HEK293 (cell line): ENCODE measurements around the gene ZNF438.

Experiments used
- CTCF ChIA-PET: fragments of 350-600 bp; formaldehyde crosslinking; extraction: SDS; loops from one replicate; lab custom pipeline; 2021; ENCODE audit warnings: antibody characterized with exemption; lab: Yijun Ruan, JAX
- POLR2A ChIA-PET: fragments of 300-600 bp; formaldehyde crosslinking; extraction: SDS; loops from one replicate; lab custom pipeline; 2020; ENCODE audit warnings: antibody characterized with exemption, inconsistent platforms; lab: Yijun Ruan, JAX
- H3K27ac ChIP-seq: fragments of 200-500 bp; sonication (Bioruptor generic); 2 replicates; pipeline ENCODE4 v1.5.1; 2014; ENCODE audit warnings: low read depth, low read length, control low read depth, inconsistent platforms; ENCODE audit errors: extremely low read depth
- H3K36me3 ChIP-seq, 2 experiments: fragments of 200-500 bp in 1 of 2; sonication (Bioruptor generic) in 1 of 2; 1 replicate in 1 of 2; 2 replicates in 1 of 2; pipeline ENCODE4 v1.5.1; 2014 to 2017; ENCODE audit warnings: inconsistent platforms in 2 of 2, low read length in 2 of 2; ENCODE audit not compliant: control insufficient read depth in 2 of 2, insufficient read depth in 1 of 2
- H3K4me1 ChIP-seq: fragments of 200-500 bp; sonication (Bioruptor generic); 2 replicates; pipeline ENCODE4 v1.5.1; 2014; ENCODE audit warnings: mild to moderate bottlenecking, low read length, inconsistent platforms; ENCODE audit not compliant: control insufficient read depth, insufficient read depth
- H3K4me3 ChIP-seq: 2 replicates; pipeline ENCODE4 v1.5.1; 2011; ENCODE audit warnings: low read depth, mild to moderate bottlenecking, control low read depth, low read length, moderate library complexity
- H3K9me3 ChIP-seq: fragments of 200-500 bp; sonication (Bioruptor generic); 2 replicates; pipeline ENCODE4 v1.5.1; 2014; ENCODE audit warnings: low read depth, low read length, inconsistent platforms; ENCODE audit not compliant: control insufficient read depth, insufficient read depth
- GLI4 ChIP-seq: fragments of 450-650 bp; formaldehyde crosslinking; IDR thresholded peaks from 2 replicates; pipeline ENCODE4 v1.5.1; 2016; ENCODE audit warnings: missing biosample characterization, missing genetic modification characterization
- HOXA7 ChIP-seq: sonication (generic); formaldehyde crosslinking; IDR thresholded peaks from 2 replicates; pipeline ENCODE4 v1.8.1; 2022; ENCODE audit warnings: missing genetic modification reagents, borderline replicate concordance
- KLF9 ChIP-seq: fragments of 450-650 bp; formaldehyde crosslinking; IDR thresholded peaks from 2 replicates; pipeline ENCODE4 v1.5.1; 2016; ENCODE audit warnings: missing biosample characterization, missing genetic modification characterization, low read depth
- PATZ1 ChIP-seq: fragments of 450-650 bp; formaldehyde crosslinking; IDR thresholded peaks from 2 replicates; pipeline ENCODE4 v1.5.1; 2016; ENCODE audit warnings: missing biosample characterization, missing genetic modification characterization
- RBAK ChIP-seq: fragments of 450-650 bp; formaldehyde crosslinking; IDR thresholded peaks from 2 replicates; pipeline ENCODE4 v1.5.1; 2016; ENCODE audit warnings: missing biosample characterization, missing genetic modification characterization
- REPIN1 ChIP-seq: fragments of 450-650 bp; formaldehyde crosslinking; IDR thresholded peaks from 2 replicates; pipeline ENCODE4 v1.5.1; 2017; ENCODE audit warnings: missing biosample characterization, missing genetic modification characterization, low read depth
- ZBTB48 ChIP-seq: fragments of 450-650 bp; formaldehyde crosslinking; IDR thresholded peaks from 2 replicates; pipeline ENCODE4 v1.5.1; 2016; ENCODE audit warnings: missing biosample characterization, missing genetic modification characterization
- ZBTB7A ChIP-seq: fragments of 450-650 bp; formaldehyde crosslinking; IDR thresholded peaks from 2 replicates; pipeline ENCODE4 v1.5.1; 2016; ENCODE audit warnings: low read depth, missing biosample characterization, missing genetic modification characterization
- ZNF10 ChIP-seq: fragments of 450-650 bp; formaldehyde crosslinking; IDR thresholded peaks from 2 replicates; pipeline ENCODE4 v1.5.1; 2017; ENCODE audit warnings: missing biosample characterization, missing genetic modification characterization
- ZNF114 ChIP-seq: fragments of 450-650 bp; formaldehyde crosslinking; IDR thresholded peaks from 2 replicates; pipeline ENCODE4 v1.5.0; 2017; ENCODE audit warnings: missing biosample characterization, missing genetic modification characterization
- ZNF155 ChIP-seq: fragments of 450-650 bp; formaldehyde crosslinking; IDR thresholded peaks from 2 replicates; pipeline ENCODE4 v1.5.1; 2016; ENCODE audit warnings: missing biosample characterization, missing genetic modification characterization
- ZNF274 ChIP-seq, 2 experiments: fragments of 200-500 bp in 1 of 2; fragments of 450-650 bp in 1 of 2; sonication (Bioruptor generic) in 1 of 2; formaldehyde crosslinking in 1 of 2; IDR thresholded peaks; 2 replicates each; pipeline versions ENCODE4 v1.5.1 to v1.6.1; 2014 to 2016; ENCODE audit warnings: borderline replicate concordance in 1 of 2, inconsistent platforms in 1 of 2, low read length in 1 of 2, missing biosample characterization in 1 of 2, missing genetic modification characterization in 1 of 2
- ZNF335 ChIP-seq: fragments of 450-650 bp; formaldehyde crosslinking; conservative IDR thresholded peaks from 2 replicates; pipeline ENCODE4 v1.5.1; 2016; ENCODE audit warnings: missing biosample characterization, missing genetic modification characterization
- ZNF488 ChIP-seq: fragments of 450-650 bp; formaldehyde crosslinking; IDR thresholded peaks from 2 replicates; pipeline ENCODE4 v1.5.1; 2016; ENCODE audit warnings: missing biosample characterization, missing genetic modification characterization
- ZNF513 ChIP-seq: fragments of 450-650 bp; IDR thresholded peaks from 2 replicates; pipeline ENCODE4 v1.5.1; 2018; ENCODE audit warnings: missing biosample characterization, missing genetic modification characterization
- ZNF514 ChIP-seq: fragments of 450-650 bp; formaldehyde crosslinking; IDR thresholded peaks from 2 replicates; pipeline ENCODE4 v1.5.1; 2016; ENCODE audit warnings: missing biosample characterization, missing genetic modification characterization
- ZNF518A ChIP-seq: fragments of 450-650 bp; formaldehyde crosslinking; conservative IDR thresholded peaks from 2 replicates; pipeline ENCODE4 v1.5.1; 2016; ENCODE audit warnings: low read depth, missing biosample characterization, missing genetic modification characterization
- ZNF561 ChIP-seq: fragments of 450-650 bp; IDR thresholded peaks from 2 replicates; pipeline ENCODE4 v1.5.1; 2018; ENCODE audit warnings: missing biosample characterization, missing genetic modification characterization, borderline replicate concordance
- ZNF596 ChIP-seq: fragments of 450-650 bp; IDR thresholded peaks from 2 replicates; pipeline ENCODE4 v1.5.0; 2018; ENCODE audit warnings: missing biosample characterization, mild to moderate bottlenecking, missing genetic modification characterization, moderate library complexity
- ZNF621 ChIP-seq: fragments of 450-650 bp; formaldehyde crosslinking; IDR thresholded peaks from 2 replicates; pipeline ENCODE4 v1.5.1; 2017; ENCODE audit warnings: missing biosample characterization, missing genetic modification characterization
- ZNF677 ChIP-seq: fragments of 450-650 bp; IDR thresholded peaks from 2 replicates; pipeline ENCODE4 v1.5.0; 2018; ENCODE audit warnings: missing biosample characterization, mild to moderate bottlenecking, missing genetic modification characterization, moderate library complexity
- ZNF707 ChIP-seq: fragments of 450-650 bp; formaldehyde crosslinking; IDR thresholded peaks from 2 replicates; pipeline ENCODE4 v1.5.1; 2016; ENCODE audit warnings: missing biosample characterization, missing genetic modification characterization

Gene ZNF438

GRCh38 chr10:30855131-30855530 lies 176.5 kb downstream of the ZNF438 start (continued):
- TF ChIP-seq ZNF707 = no peak
- TF ChIP-seq, all 188 proteins: peak for 0

GRCh38 chr10:30854656-30855055 lies 177.0 kb downstream of the ZNF438 start:
- no peak overlapping the region for H3K27ac ChIP-seq
- CTCF ChIA-PET = interaction anchor here (0.6 kb wide), 1 partner anchor 628 kb away, joined by 3 read pairs; no protein-coding TSS in a partner anchor
- POLR2A ChIA-PET = no interaction called here
- H3K36me3 ChIP-seq = no peaks in the 10 kb centered on the region
- H3K9me3 ChIP-seq = no peaks in the 10 kb centered on the region
- TF ChIP-seq ZNF677 (tag by site-specific recombination) (no peak), ZNF155 (tag by site-specific recombination) (no peak), ZNF335 (tag by site-specific recombination) (no peak), ZBTB48 (tag by site-specific recombination) (no peak), ZNF274 (IDR thresholded peaks at IDR 0.05; ENCODE audit: low read length) (no peak), ZNF274 (tag by site-specific recombination; IDR thresholded peaks at IDR 0.05; ENCODE audit: borderline replicate concordance) (no peak)
- no peaks in the 10 kb centered on the region for H3K4me1 ChIP-seq
- H3K4me3 ChIP-seq = no peak overlapping the region

GRCh38 chr10:30853066-30853465 lies 178.6 kb downstream of the ZNF438 start:
- TF ChIP-seq PATZ1 (tag by site-specific recombination) = no peak
- ChIA-PET POLR2A (no interaction called here), CTCF (no interaction called here)
- Histone ChIP-seq H3K9me3 (no peaks in the 10 kb centered on the region), H3K36me3 (no peaks in the 10 kb centered on the region), H3K4me3 (no peak overlapping the region), H3K4me1 (no peaks in the 10 kb centered on the region), H3K27ac (no peak overlapping the region)

GRCh38 chr10:30850776-30851175 lies 180.9 kb downstream of the ZNF438 start:
- Histone ChIP-seq H3K4me3 (no peak overlapping the region), H3K36me3 (no peaks in the 10 kb centered on the region), H3K27ac (no peak overlapping the region), H3K9me3 (no peaks in the 10 kb centered on the region), H3K4me1 (no peaks in the 10 kb centered on the region)
- POLR2A ChIA-PET = no interaction called here
- CTCF ChIA-PET = no interaction called here
- no peak for TF ChIP-seq ZBTB7A (tag by site-specific recombination)
- no peak for TF ChIP-seq ZNF596 (tag by site-specific recombination)
- no peak for TF ChIP-seq ZNF561 (tag by site-specific recombination)
- TF ChIP-seq GLI4 = no peak
- TF ChIP-seq HOXA7 = no peak
- no peak for TF ChIP-seq ZNF677 (tag by site-specific recombination)
- TF ChIP-seq ZNF513 = no peak
- TF ChIP-seq ZNF621 (tag by site-specific recombination) = no peak
- no peak for TF ChIP-seq ZNF10 (tag by site-specific recombination)
- TF ChIP-seq ZNF518A (tag by site-specific recombination) = no peak
- no peak for TF ChIP-seq ZNF114 (tag by site-specific recombination)
- no peak for TF ChIP-seq ZNF488 (tag by site-specific recombination)
- TF ChIP-seq KLF9 (tag by site-specific recombination) = no peak
- no peak for TF ChIP-seq ZNF514 (tag by site-specific recombination)
- TF ChIP-seq RBAK = no peak
- no peak for TF ChIP-seq REPIN1
